Thyroid gland (tissue), 4 donors: ENCODE data around the gene IRS2.
"Not testable (repeated sequence)": the region's sequence is repeated elsewhere in the genome, so short reads cannot be mapped to it uniquely, and the experiment has no call there.

ENCODE experiments used
- POLR2A ChIP-seq, 2 donors: fragments of 450-650 bp; IDR thresholded peaks; one replicate each; pipeline ENCODE4 v1.6.1; 2017; ENCODE audit warnings: antibody characterized with exemption in 2 of 2, mild to moderate bottlenecking in 2 of 2, moderate library complexity in 1 of 2
- TF ChIP-seq, protein P1 (sequence below), 6 experiments: fragments of 200-600 bp in 3 of 6; fragments of 450-650 bp in 3 of 6; sonication (generic) in 3 of 6; IDR thresholded peaks; one replicate each; pipeline ENCODE4 v1.5.1; 2016 to 2019; ENCODE audit warnings: antibody characterized with exemption in 6 of 6, mild to moderate bottlenecking in 2 of 6, inconsistent platforms in 1 of 6, moderate library complexity in 1 of 6

DNA sequence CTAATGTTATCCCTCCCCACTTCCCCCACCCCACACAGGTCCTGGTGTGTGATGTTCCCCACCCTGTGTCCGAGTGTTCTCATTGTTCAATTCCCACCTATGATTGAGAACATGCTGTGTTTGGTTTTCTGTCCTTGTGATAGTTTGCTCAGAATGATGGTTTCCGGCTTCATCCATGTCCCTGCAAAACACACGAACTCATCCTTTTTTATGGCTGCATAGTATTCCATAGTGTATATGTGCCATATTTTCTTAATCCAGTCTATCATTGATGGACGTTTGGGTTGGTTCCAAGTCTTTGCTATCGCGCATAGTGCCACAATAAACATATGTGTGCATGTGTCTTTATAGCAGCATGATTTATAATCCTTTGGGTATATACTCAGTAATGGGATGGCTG, 36.8 kb upstream of the IRS2 start:
- TF ChIP-seq, protein P1, sequence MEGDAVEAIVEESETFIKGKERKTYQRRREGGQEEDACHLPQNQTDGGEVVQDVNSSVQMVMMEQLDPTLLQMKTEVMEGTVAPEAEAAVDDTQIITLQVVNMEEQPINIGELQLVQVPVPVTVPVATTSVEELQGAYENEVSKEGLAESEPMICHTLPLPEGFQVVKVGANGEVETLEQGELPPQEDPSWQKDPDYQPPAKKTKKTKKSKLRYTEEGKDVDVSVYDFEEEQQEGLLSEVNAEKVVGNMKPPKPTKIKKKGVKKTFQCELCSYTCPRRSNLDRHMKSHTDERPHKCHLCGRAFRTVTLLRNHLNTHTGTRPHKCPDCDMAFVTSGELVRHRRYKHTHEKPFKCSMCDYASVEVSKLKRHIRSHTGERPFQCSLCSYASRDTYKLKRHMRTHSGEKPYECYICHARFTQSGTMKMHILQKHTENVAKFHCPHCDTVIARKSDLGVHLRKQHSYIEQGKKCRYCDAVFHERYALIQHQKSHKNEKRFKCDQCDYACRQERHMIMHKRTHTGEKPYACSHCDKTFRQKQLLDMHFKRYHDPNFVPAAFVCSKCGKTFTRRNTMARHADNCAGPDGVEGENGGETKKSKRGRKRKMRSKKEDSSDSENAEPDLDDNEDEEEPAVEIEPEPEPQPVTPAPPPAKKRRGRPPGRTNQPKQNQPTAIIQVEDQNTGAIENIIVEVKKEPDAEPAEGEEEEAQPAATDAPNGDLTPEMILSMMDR (IDR thresholded peaks at IDR 0.05): not testable (repeated sequence)
- TF ChIP-seq POLR2A (IDR thresholded peaks at IDR 0.05): not testable (repeated sequence)
